T-helper 22 cell (primary cell): ENCODE data around the gene ZNF48.

Source experiments
- DNase-seq: peaks from one replicate; pipeline ENCODE4 v3.0.0-alpha.2; 2020; ENCODE audit warnings: low read depth

ZNF48 gene

DNA sequence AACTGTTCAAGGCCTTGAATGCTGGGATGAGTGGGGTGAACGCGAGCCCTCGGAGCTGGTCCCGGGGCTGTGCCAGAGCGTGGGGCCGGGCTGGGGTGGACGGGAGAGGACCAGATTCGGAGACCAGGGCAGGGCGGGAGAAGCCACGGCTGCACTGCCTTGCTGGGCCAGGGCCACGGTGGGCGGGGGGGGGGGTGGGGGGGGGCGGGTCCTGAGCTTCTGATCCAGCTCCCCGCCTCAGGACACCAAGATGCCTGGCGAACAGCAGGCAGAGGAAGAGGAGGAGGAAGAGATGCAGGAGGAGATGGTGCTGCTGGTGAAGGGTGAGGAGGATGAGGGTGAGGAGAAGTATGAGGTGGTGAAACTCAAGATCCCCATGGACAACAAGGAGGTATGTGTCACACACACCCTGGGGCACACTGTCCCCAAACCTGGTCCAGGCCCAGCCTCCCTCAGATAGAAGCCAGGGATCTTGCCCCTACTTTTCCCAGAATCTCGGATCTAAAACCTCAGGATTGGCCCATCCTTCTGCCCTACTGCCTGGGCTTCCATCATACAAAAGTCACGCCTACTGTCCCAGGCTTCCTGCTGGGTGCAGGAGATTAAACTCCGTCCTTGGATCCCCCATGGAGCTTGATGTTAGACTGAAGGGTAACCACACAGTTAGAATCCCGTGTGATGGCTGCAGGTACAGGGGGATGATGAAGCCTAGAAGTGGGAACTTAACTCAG lies 12.7 kb downstream of the ZNF48 start:
- no peak for DNase-seq

DNA sequence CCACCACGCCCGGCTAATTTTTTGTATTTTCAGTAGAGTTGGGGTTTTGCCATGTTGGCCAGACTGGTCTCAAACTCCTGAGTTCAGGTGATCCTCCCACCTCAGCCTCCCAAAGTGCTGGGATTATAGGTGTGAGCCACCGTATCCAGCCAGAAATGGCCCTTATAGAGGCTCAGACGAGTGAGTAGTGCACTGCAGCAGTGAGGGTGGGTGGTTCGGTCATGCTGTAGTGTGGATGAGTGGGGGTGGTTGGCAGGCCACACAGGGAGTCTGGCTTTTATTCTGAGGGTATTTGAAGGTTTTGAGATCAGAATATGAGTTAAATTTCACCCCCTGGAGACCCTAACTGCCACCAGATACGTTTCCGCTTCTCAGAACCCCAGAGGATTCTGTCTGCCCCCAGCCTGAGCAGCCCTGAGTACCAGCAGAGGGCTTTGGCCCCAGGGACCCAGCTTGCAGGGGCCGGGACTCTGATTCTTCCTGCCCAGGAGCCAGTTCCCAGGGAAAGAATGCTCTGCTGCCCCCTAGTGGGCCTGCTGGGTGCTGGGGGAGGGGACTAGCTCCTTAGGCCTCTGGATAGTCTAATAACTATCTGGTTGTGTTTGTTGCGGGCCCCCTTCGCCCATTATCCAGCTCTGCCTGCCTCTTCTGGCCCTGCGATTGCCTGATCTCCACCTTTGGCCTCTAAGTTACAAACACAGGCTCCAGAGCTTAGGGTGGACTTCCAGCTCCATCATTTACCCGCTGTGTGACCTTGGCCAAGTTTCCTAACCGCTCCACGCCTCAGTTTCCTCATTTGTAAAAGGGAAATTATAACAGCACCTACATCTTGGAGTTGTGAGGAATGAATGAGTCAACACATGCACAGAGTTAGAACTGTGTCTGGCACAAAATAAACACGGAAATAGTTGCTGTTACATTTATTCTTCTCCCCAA lies 14.2 kb downstream of the ZNF48 start:
- DNase-seq, result peak; percentile 76

GRCh38 chr16:30413112-30413806 lies 18.0 kb downstream of the ZNF48 start:
- DNase-seq, result no peak

GRCh38 chr16:30414159-30414558 lies 18.9 kb downstream of the ZNF48 start:
- DNase-seq, result no peak

DNA sequence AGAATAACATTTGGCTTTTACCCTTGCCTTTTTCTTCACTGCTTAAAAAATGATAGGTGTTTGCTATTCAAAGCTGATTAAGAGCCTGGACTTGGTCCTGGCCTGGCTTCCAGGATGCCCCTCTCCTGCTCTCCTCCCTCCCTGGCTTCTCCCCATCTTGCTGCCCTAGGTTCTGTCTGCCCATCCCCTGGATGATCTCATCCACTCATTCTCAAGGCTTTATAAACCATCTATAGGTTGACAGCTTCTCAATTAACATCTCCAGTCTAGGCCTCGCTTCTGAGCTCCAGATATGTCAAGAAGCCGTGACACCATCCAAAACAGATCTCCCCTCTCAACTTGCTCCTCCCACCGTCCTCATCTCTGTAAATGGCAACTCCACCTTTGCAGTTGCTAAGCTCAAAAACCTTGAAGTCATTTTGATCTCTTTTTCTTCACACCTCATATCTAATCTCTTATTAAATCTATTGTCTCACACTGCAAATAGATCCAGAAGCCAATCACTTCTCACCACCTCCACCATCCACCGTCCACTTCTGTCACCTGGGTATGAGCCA lies 20.9 kb downstream of the ZNF48 start:
- no peak for DNase-seq

- no peak for DNase-seq
Observed at GRCh38 chr16:30416624-30417528, 21.7 kb downstream of the ZNF48 start.

DNA sequence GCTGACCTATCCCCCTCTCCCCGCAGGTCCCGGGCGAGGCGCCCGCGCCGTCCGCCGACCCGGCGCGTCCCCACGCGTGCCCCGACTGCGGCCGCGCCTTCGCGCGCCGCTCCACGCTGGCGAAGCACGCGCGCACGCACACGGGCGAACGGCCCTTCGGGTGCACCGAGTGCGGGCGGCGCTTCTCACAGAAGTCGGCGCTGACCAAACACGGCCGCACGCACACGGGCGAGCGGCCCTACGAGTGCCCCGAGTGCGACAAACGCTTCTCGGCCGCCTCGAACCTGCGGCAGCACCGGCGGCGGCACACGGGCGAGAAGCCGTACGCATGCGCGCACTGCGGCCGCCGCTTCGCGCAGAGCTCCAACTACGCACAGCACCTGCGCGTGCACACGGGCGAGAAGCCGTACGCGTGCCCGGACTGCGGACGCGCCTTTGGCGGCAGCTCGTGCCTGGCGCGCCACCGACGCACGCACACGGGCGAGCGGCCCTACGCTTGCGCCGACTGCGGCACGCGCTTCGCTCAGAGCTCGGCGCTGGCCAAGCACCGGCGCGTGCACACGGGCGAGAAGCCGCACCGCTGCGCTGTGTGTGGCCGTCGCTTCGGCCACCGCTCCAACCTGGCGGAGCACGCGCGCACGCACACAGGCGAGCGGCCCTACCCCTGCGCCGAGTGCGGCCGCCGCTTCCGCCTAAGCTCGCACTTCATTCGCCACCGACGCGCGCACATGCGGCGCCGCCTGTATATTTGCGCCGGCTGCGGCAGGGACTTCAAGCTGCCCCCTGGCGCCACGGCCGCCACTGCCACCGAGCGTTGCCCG lies 22.5 kb downstream of the ZNF48 start:
- peak; percentile 78 for DNase-seq

GRCh38 chr16:30418350-30419181 lies 23.3 kb downstream of the ZNF48 start:
- no peak for DNase-seq

DNA sequence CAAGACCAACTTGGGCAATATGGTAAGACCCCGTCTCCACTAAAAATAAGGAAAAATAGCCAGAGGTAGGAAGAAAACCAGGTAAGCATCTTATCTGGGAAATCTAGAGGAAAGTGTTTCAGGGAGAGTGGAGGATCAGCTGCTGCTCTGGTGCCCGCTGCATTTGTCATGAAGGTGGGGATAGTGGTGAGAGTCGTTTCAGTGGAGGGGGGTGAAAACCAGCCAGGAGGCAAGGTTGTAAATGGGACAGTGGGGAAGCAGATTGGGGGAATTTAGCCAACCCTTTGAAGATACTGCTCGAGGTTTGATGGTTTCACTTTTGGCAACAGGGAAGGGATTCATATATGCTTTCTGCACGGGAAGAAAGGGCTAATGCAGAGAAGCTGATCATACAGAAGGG lies 25.8 kb downstream of the ZNF48 start:
- DNase-seq, result no peak

- DNase-seq, result no peak
Observed at GRCh38 chr16:30428055-30428454, 32.8 kb downstream of the ZNF48 start.

DNA sequence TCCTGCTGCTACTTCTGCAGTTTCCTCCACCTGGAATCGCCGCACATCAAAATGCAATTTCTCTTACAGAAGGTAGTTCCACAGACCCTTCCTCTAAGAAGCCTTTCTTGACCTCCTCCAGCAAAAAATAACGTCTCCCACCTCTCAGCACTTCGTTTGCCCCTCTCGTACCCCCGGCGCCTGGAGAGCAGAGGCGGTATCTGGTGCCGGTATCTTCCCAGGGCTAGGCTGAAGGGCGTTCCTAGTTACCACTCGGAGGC lies 34.1 kb downstream of the ZNF48 start:
- no peak for DNase-seq

DNA sequence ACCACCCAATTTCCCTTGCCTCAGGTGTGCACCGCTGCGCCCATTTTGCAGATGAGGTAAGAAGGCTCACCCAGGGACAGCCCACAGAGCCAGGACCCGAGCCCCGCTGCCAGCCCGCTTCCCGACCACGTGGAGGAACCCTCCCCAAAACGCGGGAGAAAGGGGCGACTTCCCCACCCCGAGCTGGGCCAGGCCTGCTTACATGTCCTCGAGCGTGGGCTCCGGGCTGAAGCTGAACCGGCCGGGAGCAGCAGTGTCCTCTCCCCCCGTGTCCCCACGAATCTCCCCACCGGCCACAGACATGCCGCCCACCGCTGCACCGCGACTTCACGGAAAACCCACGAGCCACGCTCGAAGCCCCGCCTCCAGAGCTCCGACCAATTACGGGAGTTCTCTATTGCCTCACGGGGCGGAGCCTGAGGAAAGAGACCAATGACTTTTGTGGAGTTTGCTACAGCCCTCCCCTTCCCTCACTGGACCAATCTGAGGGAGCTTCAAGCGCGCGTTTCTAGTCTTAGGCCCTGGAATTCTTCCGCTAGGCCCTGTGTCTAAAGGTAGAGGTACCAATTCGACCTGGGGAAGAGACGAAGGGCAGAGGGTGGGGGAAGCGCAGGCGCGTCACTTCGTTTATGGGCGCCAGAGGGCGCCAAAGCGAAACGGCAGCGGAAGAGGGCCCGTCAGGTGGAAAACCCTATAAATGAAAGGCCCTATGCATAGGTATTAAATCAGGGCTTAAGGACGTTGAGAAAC lies 34.6 kb downstream of the ZNF48 start, which contains the start of gene DCTPP1:
TSS of gene DCTPP1 (minus strand) at position 353 of the 750 bp plus-strand sequence. CDS start at position 303, 50 bp downstream.
- DNase-seq, result peak; percentile 95

GRCh38 chr16:30430428-30430970 lies 35.3 kb downstream of the ZNF48 start:
- no peak for DNase-seq

DNA sequence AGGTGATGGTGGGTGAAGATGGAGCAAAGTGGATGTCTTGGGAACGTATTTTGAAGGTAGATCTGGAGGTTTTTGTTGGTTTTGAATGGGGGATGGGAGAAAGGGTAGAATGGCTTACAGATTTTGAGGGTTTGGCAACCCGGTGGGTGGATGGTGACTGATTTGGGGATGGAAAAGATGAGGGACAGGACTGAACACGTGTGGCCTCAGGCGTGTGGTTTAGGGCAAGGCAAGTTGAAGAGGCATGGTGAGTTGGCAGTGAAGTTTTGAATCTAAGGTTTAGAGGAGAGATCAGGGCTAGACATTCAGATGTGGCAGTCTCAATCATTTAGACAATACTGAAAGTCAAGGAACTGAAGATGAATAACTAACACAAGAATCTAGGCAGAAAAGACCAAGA lies 39.6 kb downstream of the ZNF48 start:
- no peak for DNase-seq

DNA sequence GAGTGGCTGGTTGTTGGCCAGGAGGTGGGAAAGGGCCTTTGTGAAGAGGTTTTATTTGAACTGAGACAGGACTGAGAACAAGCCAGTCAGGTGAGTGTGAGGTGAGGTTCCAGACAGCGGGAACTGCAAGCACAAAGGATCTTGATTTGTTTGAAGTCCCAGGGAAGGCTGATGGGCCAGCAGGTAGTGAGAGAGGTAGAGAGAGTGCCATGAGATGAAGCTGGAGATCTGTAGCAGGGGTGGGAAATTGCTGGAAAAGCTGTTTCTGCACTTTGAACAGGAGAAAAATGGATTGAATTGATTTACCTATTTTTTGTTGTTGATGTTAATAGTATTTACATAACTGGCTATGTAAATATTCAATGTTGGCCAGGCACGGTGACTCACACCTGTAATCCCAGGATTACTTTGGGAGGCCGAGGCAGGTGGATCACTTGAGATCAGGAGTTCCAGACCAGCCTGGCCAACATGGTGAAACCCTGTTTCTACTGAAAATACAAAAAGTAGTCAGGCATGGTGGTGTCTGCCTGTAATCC lies 42.4 kb downstream of the ZNF48 start:
- DNase-seq, result no peak

GRCh38 chr16:30438835-30439234 lies 43.6 kb downstream of the ZNF48 start:
- no peak for DNase-seq

- DNase-seq, result no peak
Observed at GRCh38 chr16:30439720-30440348, 44.6 kb downstream of the ZNF48 start.

GRCh38 chr16:30443631-30444030 lies 48.4 kb downstream of the ZNF48 start:
- no peak for DNase-seq
